GM20000 (cell line): ENCODE measurements around the gene UBE2Q1.

Source experiments
- DNase-seq: peaks from one replicate; pipeline ENCODE4 v3.0.0; 2012; ENCODE audit warnings: low spot score
- TF ChIP-seq, protein P1 (sequence below): IDR thresholded peaks from 2 replicates; pipeline ENCODE4 v1.5.1; 2012; ENCODE audit warnings: mild to moderate bottlenecking, control low read depth; ENCODE audit errors: extremely low read depth, missing control alignments

The UBE2Q1 gene

DNA sequence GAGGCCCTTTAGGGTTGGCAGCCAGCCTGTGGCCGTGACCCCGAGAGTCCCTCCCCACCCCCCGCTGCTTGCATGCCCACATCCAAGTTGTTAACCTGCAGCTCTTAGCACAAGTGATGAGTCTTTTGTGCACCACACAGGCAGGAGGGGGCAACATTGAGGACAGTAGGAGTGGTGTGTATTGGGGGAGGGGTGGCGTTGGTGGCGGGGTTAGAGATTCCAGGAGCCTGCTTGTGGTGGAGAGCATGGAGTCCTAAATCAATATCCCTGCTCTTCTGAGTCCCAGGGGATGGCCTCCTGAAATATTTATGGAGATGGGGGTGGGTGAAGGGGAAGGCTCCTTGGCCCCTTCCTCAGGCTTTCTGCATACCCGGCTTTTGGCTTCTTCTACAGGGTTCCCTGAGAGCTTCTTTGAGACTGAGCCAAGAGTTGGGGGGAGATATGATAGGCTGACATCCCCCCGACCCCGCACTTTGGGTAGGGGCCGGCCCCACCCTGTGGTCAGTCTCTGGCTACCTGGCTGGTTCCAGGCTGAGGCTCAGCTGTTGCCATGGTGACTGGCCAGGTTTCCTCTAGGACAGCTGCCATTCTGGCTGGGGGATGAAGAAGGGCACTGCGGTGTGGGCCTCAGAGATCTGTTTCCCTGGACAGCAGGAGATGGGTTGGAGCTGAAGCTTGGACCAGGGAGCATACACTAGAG lies 14.2 kb upstream of the UBE2Q1 start:
- no peak for DNase-seq
- TF ChIP-seq, protein P1, sequence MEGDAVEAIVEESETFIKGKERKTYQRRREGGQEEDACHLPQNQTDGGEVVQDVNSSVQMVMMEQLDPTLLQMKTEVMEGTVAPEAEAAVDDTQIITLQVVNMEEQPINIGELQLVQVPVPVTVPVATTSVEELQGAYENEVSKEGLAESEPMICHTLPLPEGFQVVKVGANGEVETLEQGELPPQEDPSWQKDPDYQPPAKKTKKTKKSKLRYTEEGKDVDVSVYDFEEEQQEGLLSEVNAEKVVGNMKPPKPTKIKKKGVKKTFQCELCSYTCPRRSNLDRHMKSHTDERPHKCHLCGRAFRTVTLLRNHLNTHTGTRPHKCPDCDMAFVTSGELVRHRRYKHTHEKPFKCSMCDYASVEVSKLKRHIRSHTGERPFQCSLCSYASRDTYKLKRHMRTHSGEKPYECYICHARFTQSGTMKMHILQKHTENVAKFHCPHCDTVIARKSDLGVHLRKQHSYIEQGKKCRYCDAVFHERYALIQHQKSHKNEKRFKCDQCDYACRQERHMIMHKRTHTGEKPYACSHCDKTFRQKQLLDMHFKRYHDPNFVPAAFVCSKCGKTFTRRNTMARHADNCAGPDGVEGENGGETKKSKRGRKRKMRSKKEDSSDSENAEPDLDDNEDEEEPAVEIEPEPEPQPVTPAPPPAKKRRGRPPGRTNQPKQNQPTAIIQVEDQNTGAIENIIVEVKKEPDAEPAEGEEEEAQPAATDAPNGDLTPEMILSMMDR: no peak

DNA sequence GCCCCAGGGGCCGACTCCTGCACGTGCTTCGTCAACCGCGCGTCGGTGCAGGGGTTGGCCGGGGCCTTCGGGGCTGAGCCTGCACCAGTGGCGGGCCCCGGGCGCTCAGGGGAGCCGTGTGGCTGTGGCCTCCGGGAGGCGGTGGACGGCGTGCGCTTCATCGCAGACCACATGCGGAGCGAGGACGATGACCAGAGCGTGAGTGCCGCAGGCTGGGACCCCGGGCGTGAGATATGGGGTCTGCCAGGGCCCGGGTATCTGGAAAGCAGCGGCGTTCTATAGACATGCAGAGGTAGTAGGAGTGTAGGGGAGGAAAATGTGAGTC lies 13.5 kb upstream of the UBE2Q1 start:
- DNase-seq: no peak
- TF ChIP-seq, protein P1: no peak

DNA sequence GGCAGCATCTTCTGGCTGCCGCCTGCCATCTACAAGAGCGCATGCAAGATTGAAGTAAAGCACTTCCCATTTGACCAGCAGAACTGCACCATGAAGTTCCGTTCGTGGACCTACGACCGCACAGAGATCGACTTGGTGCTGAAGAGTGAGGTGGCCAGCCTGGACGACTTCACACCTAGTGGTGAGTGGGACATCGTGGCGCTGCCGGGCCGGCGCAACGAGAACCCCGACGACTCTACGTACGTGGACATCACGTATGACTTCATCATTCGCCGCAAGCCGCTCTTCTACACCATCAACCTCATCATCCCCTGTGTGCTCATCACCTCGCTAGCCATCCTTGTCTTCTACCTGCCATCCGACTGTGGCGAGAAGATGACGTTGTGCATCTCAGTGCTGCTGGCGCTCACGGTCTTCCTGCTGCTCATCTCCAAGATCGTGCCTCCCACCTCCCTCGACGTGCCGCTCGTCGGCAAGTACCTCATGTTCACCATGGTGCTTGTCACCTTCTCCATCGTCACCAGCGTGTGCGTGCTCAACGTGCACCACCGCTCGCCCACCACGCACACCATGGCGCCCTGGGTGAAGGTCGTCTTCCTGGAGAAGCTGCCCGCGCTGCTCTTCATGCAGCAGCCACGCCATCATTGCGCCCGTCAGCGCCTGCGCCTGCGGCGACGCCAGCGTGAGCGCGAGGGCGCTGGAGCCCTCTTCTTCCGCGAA lies 12.9 kb upstream of the UBE2Q1 start:
- TF ChIP-seq, protein P1: no peak
- no peak for DNase-seq

DNA sequence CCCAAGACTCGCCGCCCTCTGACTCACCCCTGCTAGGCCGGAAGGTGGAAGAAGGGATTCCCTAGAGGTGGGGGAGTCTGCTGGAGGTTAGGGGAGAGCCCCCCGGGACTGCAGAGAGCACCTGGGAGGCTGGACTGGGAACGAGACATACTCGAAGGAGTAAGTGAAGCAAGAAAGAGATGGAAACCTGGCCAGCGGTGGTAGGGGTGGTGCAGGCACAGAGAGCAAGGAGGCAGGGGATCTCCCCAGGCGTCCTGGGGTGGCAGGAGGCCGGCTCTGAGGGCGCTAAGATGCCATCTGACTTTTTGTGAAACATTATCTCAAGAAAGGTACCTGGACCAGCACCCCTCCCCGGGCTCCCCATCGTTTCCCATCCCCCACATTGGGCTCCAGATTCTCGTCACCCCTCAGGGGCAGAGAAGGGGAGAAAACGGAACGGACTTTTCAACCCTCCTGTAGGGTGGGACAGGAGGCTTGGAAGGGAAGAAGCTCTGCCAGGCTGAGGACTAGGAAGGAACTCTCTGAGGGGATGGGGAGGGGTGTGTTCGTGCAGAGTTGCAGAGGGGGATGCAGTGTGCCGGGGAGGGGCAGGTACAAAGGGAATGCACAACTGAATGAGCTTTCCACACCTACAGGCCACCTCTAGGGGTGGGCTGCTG lies 9.8 kb upstream of the UBE2Q1 start:
- TF ChIP-seq, protein P1: no peak

DNA sequence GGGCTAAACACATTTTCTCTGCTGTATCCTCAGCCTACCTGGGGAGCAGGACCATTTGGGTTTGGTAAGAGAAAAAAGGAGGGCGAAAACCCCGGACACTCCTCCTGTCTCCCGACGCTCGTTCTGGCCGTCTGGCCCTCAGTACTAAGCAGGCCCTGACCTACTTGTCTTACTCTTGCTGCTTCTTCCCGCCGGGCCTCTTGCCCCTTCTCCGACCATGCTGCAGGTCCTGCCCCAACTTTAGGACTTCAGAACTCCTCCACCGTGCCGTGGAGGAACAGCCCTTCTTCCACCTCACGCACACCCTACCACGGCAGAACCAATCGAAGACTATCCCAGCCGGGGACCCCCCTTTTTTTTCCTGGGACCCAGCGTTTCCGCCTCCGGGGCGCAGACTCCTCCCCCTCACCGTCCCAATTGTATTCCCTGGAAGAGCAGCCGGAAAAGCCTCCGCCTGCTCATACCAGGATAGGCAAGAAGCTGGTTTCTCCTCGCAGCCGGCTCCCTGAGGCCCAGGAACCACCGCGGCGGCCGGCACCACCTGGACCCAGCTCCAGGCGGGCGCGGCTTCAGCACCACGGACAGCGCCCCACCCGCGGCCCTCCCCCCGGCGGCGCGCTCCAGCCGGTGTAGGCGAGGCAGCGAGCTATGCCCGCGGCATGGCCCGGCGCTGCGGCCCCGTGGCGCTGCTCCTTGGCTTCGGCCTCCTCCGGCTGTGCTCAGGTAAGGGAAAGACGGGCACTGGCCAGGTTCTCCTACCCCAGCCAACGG lies 9.1 kb upstream of the UBE2Q1 start, which contains the start of gene CHRNB2:
CHRNB2 (plus strand) TSS at position 393 of the 771 bp plus-strand sequence; CDS start at position 660, 267 bp downstream.
- peak; percentile 92 for DNase-seq
- TF ChIP-seq, protein P1: no peak

More for the DNA sequence above, 9.8 kb upstream of the UBE2Q1 start:
- DNase-seq: no peak

DNA sequence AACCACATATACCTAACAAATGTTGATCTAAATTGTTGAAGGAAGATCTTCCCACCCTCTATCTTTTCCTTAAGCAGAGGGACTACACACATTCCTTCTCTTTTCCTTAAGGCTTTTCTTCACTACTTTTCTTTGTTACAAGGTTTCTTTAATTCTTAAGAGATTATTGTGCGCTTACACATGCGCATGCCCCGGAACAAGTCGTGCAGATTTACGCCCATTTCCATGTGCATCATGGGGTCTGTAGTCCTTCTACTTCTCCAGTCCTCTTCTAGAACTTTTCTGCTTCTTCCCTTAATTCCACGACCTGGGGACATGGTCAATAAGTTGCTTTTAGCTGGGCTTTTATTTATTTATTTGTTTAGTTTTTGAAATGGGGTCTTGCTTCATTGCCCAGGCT lies 7.4 kb upstream of the UBE2Q1 start:
- TF ChIP-seq, protein P1: no peak

More for the DNA sequence above, 7.4 kb upstream of the UBE2Q1 start:
- DNase-seq: no peak
